Stimulated activated CD4-positive, alpha-beta T cell treated with anti-CD3 and anti-CD28 coated beads, Interleukin-1b, Interleukin-23, amount 100 ng/mL, for 4 hours (primary cell): ENCODE data around the gene CCNC.
A peak's percentile ranks its signal among the peaks of the same experiment; 100 is the strongest.

Source experiments
- DNase-seq, 2 donors: peaks; one replicate each; pipeline ENCODE4 v3.0.0-alpha.2; 2020; ENCODE audit warnings: low read depth in 2 of 2

The CCNC gene, protein sequence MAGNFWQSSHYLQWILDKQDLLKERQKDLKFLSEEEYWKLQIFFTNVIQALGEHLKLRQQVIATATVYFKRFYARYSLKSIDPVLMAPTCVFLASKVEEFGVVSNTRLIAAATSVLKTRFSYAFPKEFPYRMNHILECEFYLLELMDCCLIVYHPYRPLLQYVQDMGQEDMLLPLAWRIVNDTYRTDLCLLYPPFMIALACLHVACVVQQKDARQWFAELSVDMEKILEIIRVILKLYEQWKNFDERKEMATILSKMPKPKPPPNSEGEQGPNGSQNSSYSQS

DNA sequence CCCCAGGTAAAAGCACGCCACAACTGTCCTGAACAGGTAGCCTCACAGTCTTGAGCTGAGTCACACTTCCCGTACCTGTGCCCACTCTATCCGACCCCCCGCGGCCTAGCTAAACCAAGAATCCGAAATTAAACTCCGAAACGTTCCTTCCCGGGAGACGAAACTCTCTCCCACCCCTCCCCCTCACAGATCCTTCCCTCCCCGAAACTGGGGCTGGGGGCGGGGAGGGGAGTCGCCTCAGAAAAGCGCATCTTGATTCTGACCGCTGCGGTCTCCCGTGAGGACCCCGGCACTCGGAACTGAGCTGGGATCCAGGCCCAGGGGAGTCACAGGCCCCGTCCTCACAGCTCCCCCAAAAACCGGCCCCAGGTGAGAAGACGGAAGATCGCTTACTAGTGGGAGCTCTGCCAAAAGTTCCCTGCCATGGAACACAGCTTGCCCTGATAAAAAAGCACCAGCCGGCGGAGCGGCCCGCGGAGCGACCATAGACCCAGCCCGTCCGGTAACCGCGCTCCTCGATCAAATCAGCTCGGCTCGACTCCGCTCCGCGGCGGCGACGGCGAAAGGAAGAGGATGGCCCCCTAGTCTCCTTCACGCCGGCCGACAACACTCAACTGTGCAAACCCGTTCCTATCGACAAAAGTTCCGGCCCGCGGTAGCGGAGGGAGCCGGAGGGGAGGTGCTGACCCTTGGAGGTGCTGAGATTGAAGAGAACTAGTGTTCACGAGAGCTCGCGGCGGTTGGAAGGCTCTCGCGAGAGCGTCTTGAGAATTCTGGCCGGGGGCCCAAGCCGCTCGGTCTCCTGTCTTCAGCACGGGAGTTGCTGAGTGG, at the start of gene CCNC:
Gene CCNC, minus strand, starts transcription at position 558 of the 831 bp plus-strand sequence. Its CDS starts 133 bp downstream, at position 425.
- peak; percentile 78 to 83 for DNase-seq

DNA sequence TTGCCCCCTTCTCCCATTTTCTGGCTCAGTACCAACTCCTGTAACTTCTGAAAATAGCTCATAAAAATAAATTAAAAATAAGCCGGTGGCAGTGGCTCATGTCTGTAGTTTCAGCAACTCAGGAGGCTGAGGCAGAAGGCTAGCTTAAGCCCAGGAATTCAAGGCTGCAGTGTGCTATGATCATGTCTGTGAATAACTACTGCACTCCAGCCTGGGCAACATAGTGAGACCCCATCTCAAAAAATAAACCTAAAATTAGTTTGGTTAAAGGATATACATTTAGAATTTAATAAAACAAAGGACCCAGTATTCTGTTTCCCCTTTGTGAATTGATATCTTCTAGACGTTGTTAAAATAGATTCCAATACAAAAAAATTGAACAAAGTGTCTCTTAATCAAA, 48.7 kb upstream of the CCNC start:
- no peak for DNase-seq

DNA sequence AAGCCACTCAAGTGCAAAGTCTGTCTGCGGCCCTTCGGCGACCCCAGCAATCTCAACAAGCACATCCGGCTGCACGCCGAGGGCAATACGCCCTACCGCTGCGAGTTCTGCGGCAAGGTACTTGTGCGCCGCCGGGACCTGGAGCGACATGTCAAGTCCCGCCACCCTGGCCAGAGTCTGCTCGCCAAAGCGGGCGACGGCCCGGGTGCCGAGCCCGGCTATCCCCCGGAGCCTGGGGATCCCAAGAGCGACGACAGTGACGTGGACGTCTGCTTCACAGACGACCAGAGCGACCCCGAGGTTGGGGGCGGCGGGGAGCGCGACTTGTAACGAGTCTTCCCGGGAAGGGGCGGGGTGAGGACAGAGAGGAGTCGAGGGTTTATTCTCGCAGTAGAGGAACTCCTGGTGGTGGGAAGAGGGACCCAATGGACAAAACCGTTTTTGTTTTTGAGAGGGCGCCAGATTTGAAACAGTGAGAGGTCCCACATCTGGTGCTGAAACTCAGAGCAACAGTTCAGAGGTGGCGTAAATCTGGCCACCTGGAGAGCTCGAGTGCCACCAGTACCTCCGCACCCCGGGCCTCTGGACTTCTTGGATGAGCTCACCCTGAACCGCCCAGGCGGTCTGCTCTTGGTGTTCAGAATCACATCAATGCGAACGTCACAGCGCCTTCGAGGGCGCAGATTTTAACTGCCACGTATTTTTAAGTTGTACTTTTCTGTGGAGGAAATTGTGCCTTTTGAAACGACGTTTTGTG, 46.1 kb upstream of the CCNC start:
- no peak for DNase-seq

DNA sequence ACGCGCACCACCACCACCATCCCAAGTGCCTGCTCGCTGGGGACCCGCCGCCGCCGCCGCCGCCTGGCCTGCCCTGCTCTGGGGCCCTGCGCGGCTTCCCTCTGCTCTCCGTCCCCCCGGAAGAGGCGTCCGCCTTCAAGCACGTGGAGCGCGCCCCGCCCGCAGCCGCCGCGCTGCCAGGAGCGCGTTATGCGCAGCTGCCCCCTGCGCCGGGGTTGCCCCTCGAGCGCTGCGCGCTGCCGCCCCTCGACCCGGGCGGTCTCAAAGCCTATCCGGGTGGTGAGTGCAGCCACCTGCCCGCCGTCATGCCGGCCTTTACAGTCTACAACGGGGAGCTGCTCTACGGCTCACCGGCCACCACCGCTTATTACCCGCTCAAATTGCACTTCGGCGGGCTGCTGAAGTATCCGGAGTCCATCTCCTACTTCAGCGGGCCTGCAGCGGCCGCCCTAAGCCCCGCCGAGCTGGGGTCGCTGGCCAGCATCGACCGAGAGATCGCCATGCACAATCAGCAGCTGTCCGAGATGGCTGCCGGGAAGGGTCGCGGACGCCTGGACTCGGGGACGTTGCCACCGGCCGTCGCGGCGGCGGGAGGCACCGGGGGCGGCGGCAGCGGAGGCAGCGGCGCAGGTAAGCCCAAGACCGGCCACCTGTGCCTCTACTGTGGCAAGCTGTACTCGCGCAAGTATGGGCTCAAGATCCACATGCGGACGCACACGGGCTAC, 45.4 kb upstream of the CCNC start:
- no peak for DNase-seq

DNA sequence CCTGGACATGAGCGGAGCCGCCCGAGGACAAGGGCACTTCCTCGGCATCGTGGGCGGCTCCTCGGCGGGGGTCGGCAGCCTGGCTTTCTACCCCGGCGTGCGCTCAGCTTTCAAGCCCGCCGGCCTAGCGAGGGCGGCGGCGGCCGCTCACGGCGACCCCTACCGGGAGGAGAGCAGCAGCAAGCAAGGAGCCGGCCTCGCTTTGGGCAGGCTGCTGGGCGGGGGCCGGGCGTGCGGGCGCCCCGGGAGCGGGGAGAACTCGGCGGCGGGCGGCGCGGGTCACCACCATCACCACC, 44.9 kb upstream of the CCNC start:
- no peak for DNase-seq

DNA sequence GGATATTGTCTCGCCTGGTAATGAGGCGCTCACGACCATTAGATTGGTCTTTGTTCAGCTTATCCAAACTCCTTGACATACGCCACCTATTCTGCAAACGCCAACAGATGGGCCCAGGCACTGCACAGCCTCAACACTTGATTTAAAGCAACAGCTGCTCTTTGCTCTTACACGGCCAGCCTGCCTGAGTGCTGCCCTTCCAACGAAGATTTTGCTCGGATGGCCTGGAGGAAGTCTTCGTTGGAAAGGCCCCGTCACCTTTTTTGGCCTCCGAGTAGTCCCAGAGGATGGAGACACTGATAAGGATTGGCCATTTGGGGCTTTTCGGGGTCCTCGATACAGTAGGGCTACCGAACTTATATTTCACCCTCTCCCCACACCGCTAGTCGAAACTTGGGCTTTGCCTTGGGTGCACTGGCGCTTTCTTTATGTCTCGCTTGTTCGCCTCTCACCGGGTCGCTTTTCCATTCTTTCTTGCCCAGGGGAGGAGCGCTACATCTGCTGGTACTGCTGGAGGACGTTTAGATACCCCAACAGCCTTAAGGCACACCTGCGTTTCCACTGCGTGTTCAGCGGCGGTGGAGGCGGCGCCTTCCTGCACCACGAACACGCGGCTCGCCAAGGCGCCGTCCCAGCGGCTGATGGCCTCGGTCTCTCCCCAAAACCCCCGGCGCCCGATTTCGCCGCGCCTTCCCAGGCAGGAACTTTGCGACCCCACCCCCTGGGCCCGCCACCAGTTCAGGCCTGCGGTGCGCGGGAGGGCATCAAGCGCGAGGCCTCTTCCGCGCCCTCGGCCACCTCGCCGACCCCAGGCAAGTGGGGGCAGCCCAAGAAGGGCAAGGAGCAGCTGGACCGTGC, 44.3 kb upstream of the CCNC start:
- DNase-seq, result no peak

DNA sequence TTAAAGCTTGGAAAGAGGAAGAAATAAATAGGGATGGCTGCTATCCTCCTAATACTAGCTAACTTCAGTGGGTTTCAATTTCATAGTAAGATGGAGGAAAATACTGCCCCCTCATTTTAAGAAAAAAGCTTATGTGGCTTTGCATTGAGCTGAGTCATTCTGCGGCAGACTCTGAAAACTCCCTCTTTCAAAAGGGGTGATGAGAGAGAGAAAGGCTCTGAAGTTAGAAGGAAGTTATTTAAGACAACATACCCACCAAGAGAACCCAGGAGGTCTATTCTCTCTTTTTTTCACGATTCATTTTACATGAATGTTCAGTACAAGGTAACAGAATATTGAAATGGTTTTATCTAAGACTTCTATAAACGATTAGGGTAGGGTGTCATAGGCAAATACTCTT, 42.7 kb upstream of the CCNC start:
- DNase-seq, result no peak

DNA sequence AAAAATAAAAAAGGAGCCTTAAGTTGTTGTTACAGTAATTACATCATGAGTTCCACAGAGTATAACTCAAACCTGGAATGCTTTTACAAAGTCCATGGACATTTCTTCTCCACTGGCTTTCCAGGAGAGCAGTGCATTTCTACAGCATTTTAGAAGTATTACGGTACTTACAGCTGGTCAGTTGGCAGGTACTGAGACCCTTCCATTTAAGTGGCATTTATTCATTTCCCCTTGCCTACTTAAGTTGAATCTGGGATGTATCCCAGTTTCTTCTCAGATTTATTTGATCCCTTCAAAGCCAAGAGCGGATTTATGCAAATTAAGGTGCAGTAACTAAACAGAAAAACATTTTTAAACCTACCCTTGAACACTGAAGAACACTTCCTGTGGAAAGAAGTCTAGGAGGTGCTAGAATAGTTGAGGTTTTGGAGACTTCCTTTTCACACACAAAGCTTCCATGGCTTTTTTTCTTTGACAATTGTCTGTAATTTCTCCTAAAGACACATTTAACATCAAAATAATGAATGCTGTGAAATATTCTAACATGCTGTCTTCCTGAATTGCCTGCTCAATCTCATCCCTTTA, 41.5 kb upstream of the CCNC start:
- no peak for DNase-seq

DNA sequence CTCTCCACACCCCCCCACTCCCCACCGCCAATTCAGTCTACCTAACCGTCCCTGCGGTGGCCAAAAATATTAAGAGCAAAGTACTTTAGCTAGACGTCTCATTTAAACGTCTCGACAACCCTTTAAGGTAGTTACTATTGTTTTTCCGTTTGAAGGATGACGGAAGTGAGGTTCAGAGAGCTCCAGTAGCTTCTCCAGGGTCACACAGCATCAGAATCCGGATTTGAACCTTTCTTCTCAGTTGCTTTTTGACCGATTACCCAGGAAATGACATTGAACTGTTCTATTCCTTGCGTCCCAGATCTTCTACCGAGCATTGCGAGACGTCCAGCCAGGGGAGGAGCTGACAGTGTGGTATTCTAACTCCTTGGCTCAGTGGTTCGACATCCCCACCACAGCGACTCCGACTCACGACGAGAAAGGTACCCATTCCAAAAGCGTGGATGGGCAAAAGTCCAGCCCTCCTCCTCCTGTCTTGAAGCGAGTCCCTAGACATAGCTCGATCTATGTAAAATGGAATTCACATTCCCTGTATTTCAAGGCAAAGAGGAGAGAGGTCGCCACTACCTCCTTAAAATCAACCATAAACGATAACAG, 40.5 kb upstream of the CCNC start:
- DNase-seq, result no peak

DNA sequence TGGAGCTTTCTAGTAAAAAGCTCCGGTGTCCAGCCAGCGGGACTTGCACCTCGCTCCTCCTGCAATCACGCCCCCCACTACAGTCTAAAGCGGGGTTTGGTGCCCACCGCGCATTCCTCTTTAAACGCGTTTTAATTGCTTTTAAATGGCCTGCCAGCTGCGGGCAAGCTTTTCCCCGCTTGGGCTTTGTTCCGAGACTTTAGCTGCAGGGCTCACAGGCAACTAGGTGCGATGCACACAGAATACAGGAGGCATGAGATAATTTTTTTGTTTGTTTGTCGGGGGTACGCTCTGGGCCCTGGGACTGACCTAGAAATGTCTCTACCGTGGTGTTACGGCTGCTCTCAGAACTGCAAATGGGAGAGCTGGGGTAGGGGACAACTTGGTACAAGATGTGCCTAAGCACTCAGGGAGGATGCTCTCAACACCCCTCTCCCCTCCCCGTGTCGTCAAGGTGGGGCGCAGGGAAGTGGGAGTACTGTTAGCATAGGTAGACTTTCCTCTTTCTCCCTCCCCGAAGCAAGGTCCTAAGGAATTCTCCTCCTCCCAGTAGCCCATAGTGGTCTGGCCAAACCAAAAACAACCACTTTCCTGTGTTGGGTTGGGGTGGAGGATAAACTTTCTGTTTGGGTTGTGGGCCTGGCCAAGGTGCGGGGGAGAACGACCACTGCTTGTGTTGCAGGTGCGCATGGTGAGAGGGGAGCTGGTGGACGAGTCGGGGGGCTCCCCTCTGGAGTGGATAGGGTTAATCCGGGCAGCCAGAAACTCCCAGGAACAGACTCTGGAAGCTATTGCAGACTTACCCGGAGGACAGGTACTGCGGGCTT, 39.8 kb upstream of the CCNC start:
- no peak for DNase-seq

DNA sequence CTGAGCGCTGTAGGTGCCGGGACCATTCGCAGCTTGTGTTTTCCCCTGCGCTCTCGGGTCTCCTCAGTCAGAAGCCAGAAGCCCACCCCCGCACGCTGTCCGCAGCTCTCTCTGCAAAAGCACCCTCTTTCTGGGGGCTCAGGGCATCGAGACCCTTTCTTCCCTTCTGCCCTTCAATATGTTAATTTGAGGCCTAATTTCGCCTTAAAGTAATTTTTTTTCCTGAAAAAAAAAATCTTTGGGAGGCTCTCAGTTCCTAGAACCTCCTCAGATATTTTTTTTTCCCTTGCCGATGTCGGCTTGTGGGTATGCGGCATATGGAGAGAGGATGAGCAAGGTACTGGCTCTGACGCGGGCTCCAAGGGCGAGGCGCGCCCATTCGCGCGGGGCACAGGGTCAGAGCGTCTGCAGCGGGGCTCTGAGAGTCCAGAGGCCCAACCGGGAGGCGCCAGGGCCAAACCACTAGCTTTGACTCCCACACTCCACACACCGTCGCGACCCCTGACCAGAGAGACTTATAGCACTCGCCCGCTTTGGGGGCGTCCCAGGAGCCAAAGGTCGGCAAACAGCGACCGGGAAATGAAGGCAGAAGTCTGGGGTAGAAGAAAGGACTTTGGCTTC, 39.1 kb upstream of the CCNC start:
- no peak for DNase-seq

DNA sequence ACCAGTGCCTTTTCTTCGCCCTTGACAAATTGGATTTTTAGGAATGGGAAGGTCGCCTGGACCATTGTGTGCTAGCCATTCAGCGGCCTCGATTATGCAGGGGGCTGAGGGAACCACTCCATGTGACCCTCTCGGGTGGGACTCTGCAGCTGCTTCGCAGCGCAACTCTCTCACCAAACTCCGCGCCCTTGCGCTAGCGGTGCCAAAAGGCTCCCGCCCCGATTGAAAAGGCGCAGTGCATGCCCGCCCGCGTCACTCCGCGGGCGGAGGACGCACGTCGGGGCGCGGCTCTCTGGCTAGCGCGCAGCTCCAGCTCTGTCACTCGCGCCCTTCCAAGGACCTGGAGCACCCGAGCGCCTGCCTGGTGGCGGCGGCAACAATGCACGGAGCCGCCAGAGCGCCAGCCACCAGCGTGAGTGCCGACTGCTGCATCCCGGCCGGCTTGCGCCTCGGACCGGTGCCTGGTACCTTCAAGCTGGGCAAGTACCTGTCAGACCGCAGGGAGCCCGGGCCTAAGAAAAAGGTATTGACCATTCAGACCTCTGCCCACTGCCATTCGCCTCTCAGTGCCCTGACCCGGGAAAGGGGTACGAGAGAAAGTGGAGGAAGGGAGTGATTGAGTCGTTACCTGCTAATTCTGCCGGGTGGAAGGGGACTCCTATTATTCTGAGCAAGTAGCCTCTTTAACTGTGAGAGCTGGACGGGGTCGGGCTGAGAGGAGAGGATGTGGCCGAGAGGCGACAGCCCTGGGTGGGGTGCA, 38.4 kb upstream of the CCNC start, which contains the start of gene PRDM13:
Gene PRDM13, plus strand, starts transcription at position 178 of the 760 bp plus-strand sequence. Its CDS starts 202 bp downstream, at position 380.
- no peak for DNase-seq

DNA sequence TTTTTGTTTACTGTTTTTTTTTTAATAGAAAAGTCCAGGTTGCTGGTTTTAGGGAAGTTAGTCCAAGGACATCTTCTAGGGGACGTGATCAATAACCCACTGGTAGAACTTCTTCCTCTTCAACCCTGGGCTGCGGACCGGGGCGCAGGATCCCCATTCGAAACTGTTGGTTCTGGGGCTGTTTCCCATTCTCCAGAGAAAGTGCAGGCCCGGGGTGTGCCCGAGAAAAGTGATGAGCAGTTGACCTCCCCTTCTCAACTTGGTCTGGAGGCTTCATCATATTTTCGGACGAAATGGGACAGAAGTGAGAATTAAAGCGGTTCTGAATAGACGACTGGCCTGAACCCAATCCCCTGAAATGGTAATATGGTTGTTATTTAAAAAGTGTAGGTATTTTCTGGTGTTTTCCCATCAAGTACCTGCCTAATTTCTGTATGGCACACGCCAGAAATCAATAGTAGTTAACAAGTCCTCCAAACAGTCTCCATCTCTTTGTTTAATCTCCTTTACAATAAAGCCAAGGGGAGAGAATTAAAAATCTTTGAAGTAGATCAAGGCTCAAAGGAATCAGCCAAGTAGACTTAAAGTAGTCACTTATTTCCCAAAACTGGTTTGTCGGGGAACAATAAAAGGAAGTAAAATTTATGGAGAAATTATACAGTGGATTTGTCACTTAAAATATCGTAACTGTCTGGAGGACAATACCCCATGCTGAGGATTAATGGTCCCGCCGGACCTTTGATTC, 37.6 kb upstream of the CCNC start:
- DNase-seq, result no peak

DNA sequence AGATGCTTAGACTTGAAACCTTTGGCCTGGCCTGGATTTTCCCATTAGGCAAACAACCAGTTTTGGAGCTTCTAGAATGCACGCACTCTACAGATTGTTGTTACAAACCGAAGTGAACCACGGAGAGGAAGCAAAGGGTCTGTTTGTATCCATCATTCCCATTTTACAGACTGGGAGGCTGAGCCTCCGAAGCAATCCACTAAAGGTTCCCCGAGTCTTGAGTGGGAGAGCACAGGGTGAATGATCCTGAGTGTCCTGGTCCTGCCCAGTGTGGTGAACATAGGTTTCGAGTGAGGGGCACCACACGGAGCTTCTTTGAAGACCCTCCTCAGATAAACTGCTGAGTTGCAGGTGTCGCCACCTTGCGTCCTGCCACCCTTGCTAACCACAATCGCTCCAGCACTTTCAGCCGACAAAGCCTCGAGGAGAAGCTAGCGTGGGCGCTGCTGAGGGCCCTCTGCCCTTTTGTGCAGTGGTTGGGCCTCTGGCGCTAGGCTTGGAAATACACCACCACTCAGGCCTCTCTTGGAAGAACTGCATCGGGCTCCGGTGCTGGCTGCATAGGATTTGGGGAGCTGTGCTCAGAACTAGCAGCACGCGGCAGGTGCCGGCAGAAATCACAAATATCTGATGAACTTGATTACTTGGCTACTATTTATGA, 36.7 kb upstream of the CCNC start:
- no peak for DNase-seq

DNA sequence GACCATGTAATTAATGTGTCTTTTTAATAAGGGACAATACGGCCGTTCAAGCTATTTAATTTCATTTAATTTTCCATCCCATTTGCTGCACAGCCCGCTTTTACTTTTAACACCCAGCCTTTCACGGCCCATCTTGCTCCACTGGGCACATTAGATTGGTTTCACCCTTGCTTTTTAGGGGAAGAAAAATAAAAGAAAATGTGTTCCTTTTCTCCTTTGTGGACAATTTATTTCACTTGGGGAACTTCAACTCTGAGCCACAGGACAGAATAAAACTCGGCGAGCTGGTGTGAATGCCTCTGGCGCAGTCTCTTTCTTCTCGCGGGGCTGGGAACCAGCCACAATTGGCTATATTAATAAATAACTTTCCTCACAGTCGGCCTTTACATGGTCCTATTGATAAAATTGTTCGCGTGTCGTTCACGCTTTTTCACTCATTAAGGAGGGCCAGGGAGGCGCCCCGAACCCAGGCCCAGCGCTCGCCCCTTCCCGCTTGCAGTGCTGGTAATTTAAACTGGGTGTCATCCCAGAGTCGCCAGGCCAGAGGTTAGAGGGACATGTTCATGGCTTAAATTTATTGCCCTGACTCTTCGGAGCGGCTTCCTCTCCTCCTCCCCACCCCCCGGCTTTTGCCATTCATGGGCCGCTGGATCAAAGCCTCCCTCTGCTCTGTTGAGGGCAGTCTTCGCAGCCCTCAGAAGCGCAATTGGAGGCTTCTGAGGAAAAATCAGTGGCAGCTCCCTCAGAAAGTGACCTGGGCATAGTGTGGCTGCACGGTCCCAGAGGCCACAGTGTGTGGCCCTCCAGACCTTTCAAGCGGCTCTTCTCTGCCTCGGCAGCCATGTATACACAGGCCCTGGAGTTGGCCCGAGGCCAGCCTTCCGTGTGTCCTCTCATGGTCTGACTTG, 36.0 kb upstream of the CCNC start:
- no peak for DNase-seq
